HG03159 (cell line): ENCODE results near the gene DENND1C.
"Not testable (repeated sequence)": the region's sequence is repeated elsewhere in the genome, so short reads cannot be mapped to it uniquely, and the experiment has no call there.

Experiments used
- ATAC-seq: cut with Tn5 transposase; IDR thresholded peaks from one replicate; pipeline ENCODE4 v1.9.1; 2021; ENCODE audit warnings: mild to moderate bottlenecking, moderate library complexity; ENCODE audit not compliant: unreplicated experiment

Gene DENND1C

GRCh38 chr19:6508028-6508771 lies 26.6 kb upstream of the DENND1C start:
- ATAC-seq, result not testable (repeated sequence)

DNA sequence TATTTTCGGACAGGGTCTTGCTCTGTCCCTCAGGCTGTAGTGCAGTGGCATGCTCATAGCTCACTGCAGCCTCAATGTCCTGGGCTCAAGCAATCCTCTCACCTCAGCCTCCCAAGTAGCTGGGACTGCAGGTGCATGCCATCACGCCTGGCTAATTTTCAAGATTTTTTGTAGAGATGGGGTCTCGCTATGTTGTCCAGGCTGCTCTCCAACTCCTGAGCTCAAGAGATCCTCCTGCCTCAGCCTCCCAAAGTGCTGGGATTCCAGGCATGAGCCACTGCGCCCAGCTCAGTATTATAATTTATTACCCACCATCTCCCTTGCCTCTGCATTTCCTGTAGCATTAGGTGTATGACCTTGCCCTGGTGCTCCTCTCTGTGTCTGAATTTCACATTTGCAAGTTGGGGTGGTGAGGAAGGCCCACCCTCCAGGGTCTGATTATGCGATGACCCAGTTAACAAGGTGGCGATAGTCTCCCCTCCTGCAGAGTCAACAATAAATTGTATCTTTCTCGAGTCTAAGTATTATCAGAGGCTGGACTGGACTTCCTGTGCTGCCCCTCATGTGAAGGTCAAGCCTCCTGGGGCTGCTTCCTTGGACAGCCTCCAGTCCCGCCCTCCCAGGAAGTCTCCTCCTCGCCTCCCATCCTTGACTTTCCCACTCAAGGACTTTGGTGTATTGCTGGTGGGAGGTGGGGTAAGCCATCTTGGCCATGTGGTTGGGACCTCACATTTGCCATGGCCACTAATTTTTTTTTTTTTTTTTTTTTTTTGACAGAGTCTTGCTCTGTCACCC lies 22.0 kb upstream of the DENND1C start:
- no peak for ATAC-seq

GRCh38 chr19:6501740-6502648 lies 20.4 kb upstream of the DENND1C start, which contains the start of gene TUBB4A:
TSS of gene TUBB4A (minus strand) at chr19:6502309. CDS start at chr19:6502212, 97 bp downstream.
- ATAC-seq, result no peak

GRCh38 chr19:6500837-6501739 lies 19.5 kb upstream of the DENND1C start:
- ATAC-seq, result no peak

- ATAC-seq, result no peak
Observed at GRCh38 chr19:6499052-6499790, 17.6 kb upstream of the DENND1C start.

DNA sequence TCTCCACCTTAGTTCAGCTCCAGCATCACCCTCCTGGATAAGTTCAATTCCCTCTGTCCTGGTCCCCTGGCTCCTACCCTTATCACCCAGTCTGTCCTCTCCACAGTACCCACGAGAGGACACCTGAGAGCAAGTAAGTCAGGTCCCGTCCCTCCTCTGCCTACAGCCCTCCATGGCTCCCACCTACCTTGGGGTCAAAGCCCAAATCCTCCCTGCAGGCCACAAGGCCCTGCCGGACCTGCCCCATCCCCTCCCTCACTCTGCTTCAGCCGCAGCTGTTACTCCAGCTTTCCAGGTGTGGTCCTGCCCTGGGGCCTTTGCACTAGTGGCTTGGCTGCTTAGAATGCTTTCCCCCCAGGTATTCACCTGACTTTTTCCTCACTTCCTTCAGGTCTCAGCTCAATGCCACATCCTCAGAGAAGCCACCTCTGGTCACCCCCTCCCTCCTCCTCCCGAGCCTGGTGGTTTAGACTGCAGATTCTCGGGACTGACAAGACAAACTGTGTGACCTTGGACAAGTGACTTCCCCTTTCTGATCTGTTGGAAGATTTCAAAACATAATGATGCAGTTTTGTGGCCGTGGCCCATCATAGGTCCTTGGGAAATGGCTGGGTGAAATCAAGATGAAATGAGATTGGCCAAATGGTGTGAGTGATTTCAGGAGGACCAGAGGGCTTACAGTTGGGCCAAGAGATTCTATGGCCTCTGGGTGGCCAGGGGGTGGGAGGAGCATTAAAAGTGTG lies 16.9 kb upstream of the DENND1C start:
- ATAC-seq, result no peak

DNA sequence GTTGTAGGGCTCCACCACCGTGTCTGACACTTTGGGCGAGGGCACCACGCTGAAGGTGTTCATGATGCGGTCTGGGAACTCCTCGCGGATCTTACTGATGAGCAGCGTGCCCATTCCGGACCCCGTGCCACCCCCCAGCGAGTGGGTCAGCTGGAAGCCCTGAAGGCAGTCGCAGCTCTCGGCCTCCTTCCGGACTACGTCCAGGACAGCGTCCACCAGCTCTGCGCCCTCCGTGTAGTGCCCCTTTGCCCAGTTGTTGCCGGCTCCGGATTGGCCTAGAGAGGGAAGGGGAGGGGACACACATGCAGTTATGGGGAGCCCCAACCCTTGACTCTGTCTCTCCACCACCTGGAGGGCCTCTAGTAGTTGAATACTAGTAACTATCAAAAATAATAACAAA lies 14.4 kb upstream of the DENND1C start:
- ATAC-seq, result no peak

DNA sequence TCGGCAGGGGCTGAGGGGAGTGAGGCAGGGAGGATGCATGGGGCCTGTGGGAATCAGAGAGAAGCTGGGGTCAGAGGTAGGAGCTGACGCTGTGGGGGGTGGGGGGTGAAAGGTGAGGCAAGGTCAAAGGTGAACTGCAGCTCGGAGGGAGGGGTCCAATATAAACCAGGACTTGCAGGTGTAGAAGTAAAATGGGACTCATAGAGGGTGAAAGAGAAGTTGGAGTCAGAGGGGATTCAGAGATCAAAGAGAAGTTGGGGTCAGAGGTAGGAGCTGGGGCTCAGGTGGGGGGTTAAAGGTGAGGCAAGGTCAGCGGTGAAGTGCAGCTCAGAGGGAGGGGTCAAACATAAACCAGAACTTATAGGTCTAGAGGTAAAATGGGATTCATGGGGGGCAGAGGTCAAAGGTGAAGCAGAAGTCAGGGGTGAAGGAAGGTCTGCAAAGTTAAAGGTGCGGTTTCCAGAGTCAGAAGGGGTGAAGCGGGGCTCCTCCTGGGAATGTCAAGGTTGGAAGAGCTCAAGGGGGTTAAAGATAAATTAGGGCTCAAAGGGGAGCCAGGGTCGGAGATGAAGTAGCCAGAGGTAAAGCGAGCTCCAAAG lies 12.9 kb upstream of the DENND1C start:
- no peak for ATAC-seq

DNA sequence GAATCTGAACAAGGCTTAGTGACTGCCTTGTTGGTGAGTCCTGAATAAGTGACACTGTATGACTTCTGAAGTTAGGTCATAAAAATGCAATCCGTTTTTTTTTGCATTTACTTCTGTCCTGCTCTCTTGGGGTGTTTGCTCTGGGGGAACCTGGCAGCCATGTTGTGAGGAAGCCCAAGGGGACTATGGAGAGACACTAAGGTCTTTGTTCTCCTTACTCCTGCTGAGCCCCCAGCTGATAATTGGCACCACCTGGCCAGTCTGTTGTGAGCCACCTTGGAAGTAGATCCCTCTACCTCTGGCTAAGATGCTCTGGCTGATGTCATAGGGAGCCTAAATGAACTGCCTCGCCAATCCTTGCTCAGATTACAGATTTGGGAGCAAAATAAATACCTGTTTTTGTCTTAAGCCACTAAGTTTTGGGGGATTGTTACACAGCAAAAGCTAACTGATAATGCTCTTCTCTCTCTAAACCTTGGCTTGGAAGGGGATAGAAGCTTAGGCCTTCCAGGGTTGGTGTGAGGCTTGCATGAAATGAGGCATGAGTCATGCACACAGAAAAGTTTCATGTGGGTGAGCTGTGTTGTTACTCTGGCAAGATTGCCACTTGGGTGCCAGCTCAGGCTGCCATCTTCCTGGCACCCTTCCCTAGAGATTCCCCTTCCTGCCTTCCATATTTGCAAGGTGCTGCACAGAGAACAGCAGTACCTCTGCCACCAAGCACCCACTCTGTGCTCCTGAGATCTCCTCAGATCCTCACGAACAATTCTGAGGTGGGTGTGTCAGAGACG lies 10.4 kb upstream of the DENND1C start:
- ATAC-seq, result no peak

DNA sequence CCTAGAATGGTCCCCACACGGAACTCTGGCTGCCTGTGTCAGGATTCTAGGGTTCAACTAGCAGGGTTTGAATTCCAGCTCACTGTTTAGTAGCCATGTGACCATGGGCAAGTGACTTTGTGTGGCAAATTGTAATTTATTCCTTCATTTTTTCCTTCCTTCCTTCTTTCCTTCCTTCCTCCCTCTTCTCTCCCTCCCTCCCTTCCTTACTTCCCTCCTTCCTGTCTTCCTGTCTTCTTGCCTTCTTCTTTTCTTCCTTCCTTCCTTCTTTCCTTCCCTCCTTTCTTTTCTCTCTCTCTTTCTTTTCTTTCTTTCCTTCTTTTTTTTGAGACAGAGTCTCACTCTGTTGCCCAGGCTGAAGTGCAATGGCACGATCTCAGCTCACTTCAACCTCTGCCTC lies 8.5 kb upstream of the DENND1C start:
- ATAC-seq, result no peak

DNA sequence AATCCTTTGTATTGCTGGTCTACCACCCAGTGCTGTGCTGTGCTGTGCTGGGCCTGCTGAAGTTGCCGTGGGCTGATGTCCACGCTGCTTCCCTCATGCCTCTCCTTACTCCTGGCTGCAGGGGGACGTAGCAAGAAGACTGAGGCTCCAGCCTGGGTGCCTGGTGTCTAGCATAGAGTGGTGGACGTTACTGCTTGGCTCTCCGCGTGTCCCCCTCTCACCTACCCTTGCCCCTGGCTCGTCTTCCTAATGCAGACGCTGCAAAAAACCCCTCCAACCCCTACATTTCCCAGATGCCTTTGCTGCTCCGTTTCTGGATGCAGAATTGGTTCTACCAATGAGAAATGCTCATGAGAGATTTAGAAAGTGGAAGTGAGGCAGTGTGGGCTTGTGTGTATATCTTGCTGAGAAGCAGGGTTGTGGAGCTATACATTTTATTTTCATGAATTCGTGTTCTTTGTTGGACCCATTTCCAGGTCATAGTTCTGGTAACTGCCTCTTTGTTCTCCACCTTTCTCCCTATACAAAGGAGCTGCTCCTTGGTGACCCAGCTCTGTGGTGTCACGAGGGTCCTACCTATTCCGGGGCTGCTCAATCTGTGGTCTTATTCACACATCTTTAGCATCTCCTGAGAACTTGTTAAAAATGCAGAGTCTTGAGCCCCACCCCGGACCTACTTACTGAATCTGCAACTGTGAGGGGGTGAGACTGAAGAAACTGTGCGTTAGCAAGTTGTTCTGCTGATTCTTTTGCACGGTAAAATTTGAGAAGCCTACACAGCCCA lies 7.9 kb upstream of the DENND1C start:
- no peak for ATAC-seq

- ATAC-seq, result no peak
Observed at GRCh38 chr19:6484831-6485230, 3.2 kb upstream of the DENND1C start.

DNA sequence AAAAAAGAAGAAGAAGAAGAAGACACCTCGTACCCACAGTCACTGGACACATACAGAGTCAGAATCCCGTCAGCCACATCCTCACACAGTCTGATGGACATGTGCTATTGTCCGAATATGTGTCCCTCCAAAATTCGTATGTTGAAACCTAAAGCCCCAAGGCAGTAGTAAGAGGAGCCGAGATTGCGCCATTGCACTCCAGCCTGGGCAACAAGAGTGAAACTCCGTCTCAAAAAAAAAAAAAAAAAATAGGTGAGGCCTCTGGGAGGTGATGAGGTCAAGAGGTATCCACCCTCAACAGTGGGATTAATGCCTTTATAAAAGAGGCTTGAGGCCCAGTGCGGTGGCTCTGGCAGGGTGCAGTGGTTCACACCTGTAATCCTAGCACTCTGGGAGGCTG lies 2.6 kb upstream of the DENND1C start:
- no peak for ATAC-seq

DNA sequence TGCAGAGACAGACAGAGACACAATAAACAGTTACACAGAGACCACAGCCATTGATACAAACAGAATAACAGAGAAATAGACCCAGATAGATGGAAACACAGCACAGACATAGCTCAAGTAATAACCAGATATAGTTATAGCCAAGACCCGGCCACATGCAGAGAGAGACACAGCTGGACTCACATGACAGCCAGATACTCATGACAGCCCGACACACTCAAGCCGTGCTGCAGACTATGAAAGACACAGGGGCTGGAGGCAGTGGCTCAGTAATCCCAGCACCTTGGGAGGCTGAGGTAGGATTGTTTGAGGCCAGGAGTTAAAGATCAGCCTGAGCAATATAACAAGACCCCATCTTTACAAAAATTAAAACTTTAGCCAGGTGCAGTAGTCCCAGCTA lies 1.6 kb upstream of the DENND1C start:
- ATAC-seq, result no peak

- no peak for ATAC-seq
Observed at GRCh38 chr19:6482343-6482686, 728 bp upstream of the DENND1C start.

DNA sequence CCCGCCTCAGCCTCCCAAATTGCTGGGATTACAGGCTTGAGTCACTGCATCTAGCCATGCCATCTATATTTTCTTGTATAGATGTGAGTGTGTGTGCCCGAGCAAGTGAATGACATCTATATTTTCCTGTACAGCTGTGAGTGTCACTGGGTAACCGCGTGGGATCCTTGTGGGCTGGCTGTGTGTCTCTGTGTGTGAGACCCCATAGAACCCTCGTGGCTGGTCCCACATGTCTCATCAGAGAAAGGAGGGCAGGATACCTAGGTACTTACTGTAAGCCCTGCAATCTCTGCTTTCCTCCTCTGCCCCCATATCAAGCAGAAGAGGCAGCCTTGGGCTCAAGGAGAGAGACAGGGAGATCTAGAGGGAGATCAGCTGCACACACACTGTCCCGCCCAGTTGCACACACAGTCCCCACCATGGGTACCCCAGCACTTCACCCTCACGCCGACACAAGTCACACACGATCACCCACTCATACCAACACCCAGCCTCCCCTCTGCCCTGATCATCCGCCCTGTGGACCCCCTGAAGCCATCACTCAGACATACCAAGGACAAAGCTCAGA lies 655 bp downstream of the DENND1C start:
- ATAC-seq, result no peak
